Gastroesophageal sphincter (tissue), 4 donors: ENCODE results near the gene CTNND2. TPM values are rescaled to one million over a fixed set of nuclear protein-coding genes. Genes with fewer than 3 reads are reported as not detected.

Source experiments
- ATAC-seq: fragments of 150-250 bp; one replicate; pipeline ENCODE4 v1.9.1; 2016; ENCODE audit warnings: mild to moderate bottlenecking, moderate library complexity
- H3K27ac ChIP-seq, 4 donors: fragments of 200-600 bp; sonication (generic) in 3 of 4; 1 replicate in 3 of 4; 2 replicates in 1 of 4; pipeline ENCODE4 v1.5.1; 2016 to 2019
- H3K27me3 ChIP-seq: fragments of 200-600 bp; sonication (generic); one replicate; pipeline ENCODE4 v1.5.1; 2019
- H3K36me3 ChIP-seq, 2 donors: fragments of 200-600 bp; sonication (generic); one replicate each; pipeline ENCODE4 v1.5.1; 2019; ENCODE audit warnings: control low read depth in 1 of 2
- H3K4me1 ChIP-seq, 3 donors: fragments of 200-600 bp; sonication (generic); 1 replicate in 2 of 3; 2 replicates in 1 of 3; pipeline ENCODE4 v1.5.1; 2016 to 2019; ENCODE audit warnings: control low read depth in 2 of 3
- H3K4me3 ChIP-seq, 2 donors: fragments of 200-600 bp; sonication (generic); one replicate each; pipeline ENCODE4 v1.5.1; 2019; ENCODE audit warnings: mild to moderate bottlenecking in 1 of 2, moderate library complexity in 1 of 2
- H3K9me3 ChIP-seq, 3 donors: fragments of 200-600 bp; sonication (generic); one replicate each; pipeline ENCODE4 v1.5.1; 2017 to 2019; ENCODE audit warnings: control low read depth in 2 of 3
- CTCF ChIP-seq, 4 experiments: fragments of 200-600 bp in 2 of 4; fragments of 450-650 bp in 2 of 4; sonication (generic) in 1 of 4; IDR thresholded peaks; one replicate each; pipeline ENCODE4 v1.5.1; 2017 to 2019; ENCODE audit warnings: antibody characterized with exemption in 4 of 4, mild to moderate bottlenecking in 2 of 4, moderate library complexity in 2 of 4
- EP300 ChIP-seq: sonication (generic); formaldehyde crosslinking; IDR thresholded peaks from one replicate; pipeline ENCODE4 v1.6.1; 2017; ENCODE audit warnings: antibody characterized with exemption, mild to moderate bottlenecking
- POLR2A ChIP-seq, 2 donors: fragments of 450-650 bp; IDR thresholded peaks; one replicate each; pipeline ENCODE4 v1.6.1; 2017; ENCODE audit warnings: antibody characterized with exemption in 2 of 2, mild to moderate bottlenecking in 2 of 2, moderate library complexity in 1 of 2
- POLR2AphosphoS5 ChIP-seq: sonication (generic); formaldehyde crosslinking; IDR thresholded peaks from one replicate; pipeline ENCODE4 v1.6.1; 2017; ENCODE audit warnings: antibody characterized with exemption
- WGBS, 2 donors: methylation state at CpG; one replicate each; pipeline ENCODE4 v1.1.5; 2018; ENCODE audit warnings: low coverage in 1 of 2; 5-methylcytosine and 5-hydroxymethylcytosine counted together
- total RNA-seq, 4 donors: library from RNA; depleted of rRNA; stranded (reverse); fragments of >200 nt; gene quantifications; one replicate each; pipeline ENCODE4 v1.1.0, GENCODE V29; 2016

Gene CTNND2
- total RNA-seq, 4 donors from 2014 or later: 0.40 to 3.1 (median 1.9) TPM

GRCh38 chr5:11377896-11378295 lies 526.4 kb downstream of the CTNND2 start:
- Histone ChIP-seq H3K27me3 (peaks cover 11% of the 10 kb centered on the region), H3K9me3 (no peaks in the 10 kb centered on the region), H3K36me3 (no peaks in the 10 kb centered on the region), H3K4me1 (no peaks in the 10 kb centered on the region), H3K27ac (no peak overlapping the region), H3K4me3 (no peak overlapping the region)
- 65% methylated on average over 2 of the region's 2 CpGs for WGBS, 2 donors
- no peak for ATAC-seq
- TF ChIP-seq CTCF (IDR thresholded peaks at IDR 0.05) (no peak), POLR2A (IDR thresholded peaks at IDR 0.05) (no peak), POLR2AphosphoS5 (no peak), EP300 (no peak)

DNA sequence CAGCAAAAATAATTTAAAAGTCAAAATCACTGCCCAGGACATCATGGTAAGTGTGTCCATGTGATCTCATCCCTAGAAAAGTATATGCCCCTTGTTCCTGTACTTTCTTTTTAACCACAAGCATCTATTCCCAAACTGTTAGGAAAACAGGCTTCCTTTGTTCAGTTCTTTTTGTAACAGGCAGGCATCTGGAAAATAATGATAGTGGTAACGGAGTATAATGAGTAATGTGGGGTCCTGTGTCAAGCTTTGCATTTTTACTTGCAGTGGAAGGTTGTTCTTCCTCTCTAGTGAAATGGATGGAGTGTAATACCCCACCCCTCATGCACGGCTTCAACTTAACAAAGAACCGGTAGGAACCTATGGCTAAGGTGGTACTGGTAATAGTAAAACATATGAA lies 532.1 kb downstream of the CTNND2 start:
- H3K4me3 ChIP-seq: no peak overlapping the region
- H3K9me3 ChIP-seq: no peaks in the 10 kb centered on the region
- ATAC-seq: no peak
- no peaks in the 10 kb centered on the region for H3K36me3 ChIP-seq
- no peak overlapping the region for H3K27ac ChIP-seq
- 57 to 66% methylated on average over 1 to 3 of the region's 3 CpGs for WGBS, 2 donors
- no peaks in the 10 kb centered on the region for H3K27me3 ChIP-seq
- no peak for TF ChIP-seq CTCF (IDR thresholded peaks at IDR 0.05)
- no peak for TF ChIP-seq POLR2A (IDR thresholded peaks at IDR 0.05)
- TF ChIP-seq POLR2AphosphoS5: no peak
- no peak for TF ChIP-seq EP300
- H3K4me1 ChIP-seq: no peaks in the 10 kb centered on the region

- H3K27me3 ChIP-seq: no peaks in the 10 kb centered on the region
- H3K4me3 ChIP-seq: no peak overlapping the region
- H3K36me3 ChIP-seq: no peaks in the 10 kb centered on the region
- ATAC-seq: no peak
- WGBS, 2 donors: 70 to 89% methylated on average over 1 of the region's 1 CpG
- no peaks in the 10 kb centered on the region for H3K4me1 ChIP-seq
- TF ChIP-seq CTCF (IDR thresholded peaks at IDR 0.05) (no peak), POLR2AphosphoS5 (no peak), POLR2A (IDR thresholded peaks at IDR 0.05) (no peak), EP300 (no peak)
- H3K27ac ChIP-seq: no peak overlapping the region
- H3K9me3 ChIP-seq: no peaks in the 10 kb centered on the region
These were observed 533.2 kb downstream of the CTNND2 start for GRCh38 chr5:11371021-11371420.

DNA sequence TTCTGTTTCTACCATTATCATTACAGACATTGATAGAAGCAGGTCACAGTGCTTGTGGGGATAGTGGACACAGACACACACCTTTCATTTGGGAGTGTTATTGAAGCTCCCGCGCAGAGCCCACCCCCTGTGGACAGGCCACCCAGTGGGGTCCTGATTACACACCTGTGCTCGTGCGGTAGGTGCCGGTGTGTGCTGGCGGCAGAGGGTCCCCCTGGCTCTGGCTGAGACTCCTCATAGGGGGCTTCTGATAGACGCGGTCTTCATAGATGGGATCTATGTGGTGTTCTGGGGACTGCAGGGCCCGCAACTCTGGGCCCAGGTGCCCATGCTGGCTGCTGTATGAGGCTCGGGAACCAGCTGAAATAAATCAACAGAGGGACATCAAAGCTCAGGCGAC lies 539.7 kb downstream of the CTNND2 start:
- Histone ChIP-seq H3K4me3 (no peak overlapping the region), H3K27ac (no peak overlapping the region), H3K27me3 (peaks cover 4% of the 10 kb centered on the region), H3K9me3 (no peaks in the 10 kb centered on the region), H3K4me1 (no peaks in the 10 kb centered on the region), H3K36me3 (no peaks in the 10 kb centered on the region)
- WGBS, 2 donors: 80 to 83% methylated on average over 2 to 3 of the region's 11 CpGs
- no peak for TF ChIP-seq POLR2A (IDR thresholded peaks at IDR 0.05)
- TF ChIP-seq POLR2AphosphoS5: no peak
- no peak for TF ChIP-seq EP300
- no peak for TF ChIP-seq CTCF (IDR thresholded peaks at IDR 0.05)
- no peak for ATAC-seq

DNA sequence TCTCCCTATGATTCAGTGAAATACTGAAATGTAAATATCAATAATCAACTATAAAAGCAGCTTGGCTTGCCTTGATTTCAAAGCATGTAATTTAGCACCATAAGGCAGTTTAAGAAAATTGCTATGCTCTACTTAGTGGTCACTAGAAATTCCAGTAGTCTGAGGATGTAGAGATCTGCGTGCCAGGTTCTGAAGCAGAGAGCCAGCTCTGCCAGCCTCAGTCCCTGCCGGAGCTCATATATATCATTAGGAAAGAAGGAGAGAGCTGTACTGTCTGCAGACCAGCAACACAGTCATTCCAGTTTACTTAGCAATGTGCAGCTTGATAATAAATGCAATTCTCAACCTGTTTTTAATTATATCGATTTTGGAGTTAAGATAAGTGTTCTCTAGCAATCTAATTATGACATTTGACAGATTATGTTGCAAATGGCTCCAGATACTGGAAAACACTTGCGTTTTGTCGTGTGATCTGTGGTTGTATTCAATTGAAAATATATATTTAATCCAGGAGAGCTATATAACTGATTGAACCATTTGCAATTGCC lies 540.5 kb downstream of the CTNND2 start:
- peaks cover 4% of the 10 kb centered on the region for H3K27me3 ChIP-seq
- no peaks in the 10 kb centered on the region for H3K36me3 ChIP-seq
- 79 to 97% methylated on average over 3 to 5 of the region's 5 CpGs for WGBS, 2 donors
- no peak overlapping the region for H3K4me3 ChIP-seq
- H3K27ac ChIP-seq: no peak overlapping the region
- no peaks in the 10 kb centered on the region for H3K4me1 ChIP-seq
- H3K9me3 ChIP-seq: no peaks in the 10 kb centered on the region
- no peak for ATAC-seq
- TF ChIP-seq CTCF (IDR thresholded peaks at IDR 0.05) (no peak), EP300 (no peak), POLR2AphosphoS5 (no peak), POLR2A (IDR thresholded peaks at IDR 0.05) (no peak)
